Prostate gland (tissue), 2 donors: ENCODE data around the gene PCDH9.

ENCODE experiments used
- CTCF ChIP-seq, 4 experiments: fragments of 200-600 bp in 2 of 4; fragments of 450-650 bp in 2 of 4; sonication (generic) in 2 of 4; IDR thresholded peaks; 1 replicate in 3 of 4; 2 replicates in 1 of 4; pipeline ENCODE4 v1.5.1; 2016 to 2019; ENCODE audit warnings: antibody characterized with exemption in 4 of 4, mild to moderate bottlenecking in 2 of 4, moderate library complexity in 2 of 4
- POLR2A ChIP-seq: fragments of 450-650 bp; IDR thresholded peaks from one replicate; pipeline ENCODE4 v1.6.1; 2016; ENCODE audit warnings: antibody characterized with exemption, mild to moderate bottlenecking

- TF ChIP-seq CTCF (IDR thresholded peaks at IDR 0.05) (no peak), POLR2A (no peak)
These were observed 82.6 kb downstream of the PCDH9 start for GRCh38 chr13:67147342-67148133.
